ENCODE data around the gene ZNF223. TPM values are rescaled to one million over a fixed set of nuclear protein-coding genes. Genes with fewer than 3 reads are reported as not detected.

The ZNF223 gene
- total RNA-seq, 1 experiment from 2014 or later, result 4.8 TPM

DNA sequence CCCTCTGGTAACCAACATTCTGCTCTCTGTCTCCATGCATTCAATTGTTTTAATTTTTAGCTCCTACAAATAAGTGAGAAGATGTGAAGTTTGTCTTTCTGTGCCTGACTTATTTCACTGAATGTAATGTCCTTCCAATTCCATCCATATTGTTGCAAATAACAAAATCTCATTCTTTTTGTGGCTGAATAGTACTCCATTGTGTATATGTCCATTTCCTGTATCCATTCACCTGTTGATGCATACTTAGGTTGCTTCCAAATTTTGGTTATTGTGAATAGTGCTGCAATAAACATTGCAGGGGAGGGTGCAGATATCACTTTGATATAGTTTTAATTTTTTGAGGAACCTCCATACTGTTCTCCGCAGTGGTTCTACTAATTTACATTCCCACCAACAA, 17.6 kb downstream of the ZNF223 start:
- Mint-ChIP-seq H3K36me3 (ENCODE audit: insufficient read depth in 1 of 3, low read depth in 3 of 3) (peaks cover 39 to 52% (median 50%) of the 10 kb centered on the region in 3 experiments), H3K4me3 (no peak overlapping the region), H3K9me3 (peaks cover 48 to 56% of the 10 kb centered on the region in 2 experiments), H3K4me1 (peaks cover 12 to 16% of the 10 kb centered on the region in 2 experiments), H3K27me3 (ENCODE audit: low read depth) (peaks cover 33% of the 10 kb centered on the region), H3K27ac (no peak overlapping the region)
- no peak overlapping the region for H2BK12ac ChIP-seq (ENCODE audit: insufficient read length, low read depth, low read length)
- no peak overlapping the region for H2BK5ac ChIP-seq (ENCODE audit: insufficient read length, low read length)
- H2BK20ac ChIP-seq (ENCODE audit: low read depth, low read length, poor library complexity, severe bottlenecking), result no peak overlapping the region
- no peak overlapping the region for H3K18ac ChIP-seq (ENCODE audit: insufficient read length, low read depth, low read length)
- no peak overlapping the region for H4K5ac ChIP-seq (ENCODE audit: insufficient read length, low read depth, low read length)
- no peak overlapping the region for H3K56ac ChIP-seq (ENCODE audit: insufficient read length, low read depth, low read length)
- no peak overlapping the region for H4K91ac ChIP-seq (ENCODE audit: insufficient read length, low read depth, low read length)
- no peak overlapping the region for H2BK15ac ChIP-seq (ENCODE audit: low read depth, low read length)
- DNase-seq, result no peak
- H2AK5ac ChIP-seq (ENCODE audit: insufficient read length, low read length), result no peak overlapping the region
- H3K9ac ChIP-seq (ENCODE audit: extremely low read depth, insufficient read length, low read length), result no peak overlapping the region
- no peak overlapping the region for H3K23ac ChIP-seq (ENCODE audit: insufficient read length, low read depth, low read length)
- no peak overlapping the region for H3T11ph ChIP-seq (ENCODE audit: low read length)
- H4K20me1 ChIP-seq (ENCODE audit: control insufficient read depth, insufficient read depth, insufficient read length), result no peaks in the 10 kb centered on the region
- TF ChIP-seq, protein P1, sequence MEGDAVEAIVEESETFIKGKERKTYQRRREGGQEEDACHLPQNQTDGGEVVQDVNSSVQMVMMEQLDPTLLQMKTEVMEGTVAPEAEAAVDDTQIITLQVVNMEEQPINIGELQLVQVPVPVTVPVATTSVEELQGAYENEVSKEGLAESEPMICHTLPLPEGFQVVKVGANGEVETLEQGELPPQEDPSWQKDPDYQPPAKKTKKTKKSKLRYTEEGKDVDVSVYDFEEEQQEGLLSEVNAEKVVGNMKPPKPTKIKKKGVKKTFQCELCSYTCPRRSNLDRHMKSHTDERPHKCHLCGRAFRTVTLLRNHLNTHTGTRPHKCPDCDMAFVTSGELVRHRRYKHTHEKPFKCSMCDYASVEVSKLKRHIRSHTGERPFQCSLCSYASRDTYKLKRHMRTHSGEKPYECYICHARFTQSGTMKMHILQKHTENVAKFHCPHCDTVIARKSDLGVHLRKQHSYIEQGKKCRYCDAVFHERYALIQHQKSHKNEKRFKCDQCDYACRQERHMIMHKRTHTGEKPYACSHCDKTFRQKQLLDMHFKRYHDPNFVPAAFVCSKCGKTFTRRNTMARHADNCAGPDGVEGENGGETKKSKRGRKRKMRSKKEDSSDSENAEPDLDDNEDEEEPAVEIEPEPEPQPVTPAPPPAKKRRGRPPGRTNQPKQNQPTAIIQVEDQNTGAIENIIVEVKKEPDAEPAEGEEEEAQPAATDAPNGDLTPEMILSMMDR (conservative IDR thresholded peaks at IDR 0.05), result no peak
- WGBS (ENCODE audit: extremely low coverage, insufficient read length, low lambda C conversion rate), result no CpG with 5 or more reads among the region's 1 CpG
- H3K23me2 ChIP-seq (ENCODE audit: insufficient read length, low read depth, low read length, poor library complexity, severe bottlenecking), result peaks cover 14% of the 10 kb centered on the region
- H3K4me1 ChIP-seq (ENCODE audit: insufficient read depth, low read length), result no peaks in the 10 kb centered on the region
- no peaks in the 10 kb centered on the region for H3K79me2 ChIP-seq (ENCODE audit: insufficient read depth, low read length)
- H3K27me3 ChIP-seq (ENCODE audit: insufficient read depth, low read length), result no peaks in the 10 kb centered on the region; the same call in 1 of the 2 replicates
- H3K27ac ChIP-seq (ENCODE audit: insufficient read length, low read depth, low read length), result no peak overlapping the region
- no peak overlapping the region for H3K4ac ChIP-seq (ENCODE audit: low read depth, low read length)
- no peak overlapping the region for H3K14ac ChIP-seq (ENCODE audit: insufficient read depth, low read length)
- H3K4me2 ChIP-seq (ENCODE audit: insufficient read depth, insufficient read length, low read length), result no peak overlapping the region
- no peak overlapping the region for H2AFZ ChIP-seq (ENCODE audit: low read length)
- no peaks in the 10 kb centered on the region for H3K79me1 ChIP-seq (ENCODE audit: insufficient read depth, low read depth, low read length, poor library complexity, severe bottlenecking)
- no peak overlapping the region for H2BK120ac ChIP-seq (ENCODE audit: low read depth, low read length, poor library complexity, severe bottlenecking)
- peaks cover 16% of the 10 kb centered on the region for H3K9me3 ChIP-seq (ENCODE audit: control insufficient read depth, low read depth, low read length)
- H4K8ac ChIP-seq (replicated peaks; ENCODE audit: insufficient read length, low read depth, low read length), result no peak overlapping the region

Data from H9 (cell line).